ENCODE results near the gene ADD3. TPM values are rescaled to one million over a fixed set of nuclear protein-coding genes. Genes with fewer than 3 reads are reported as not detected.
A peak's percentile ranks its signal among the peaks of the same experiment; 100 is the strongest.

ADD3 gene
- total and polyA plus RNA-seq, 9 donors = 65.3 to 110 (median 81.0) TPM

- intact Hi-C loops (cut with DNase I) = no loop called here
- Histone ChIP-seq H3K27ac (no peak overlapping the region), H3K4me3 (no peak overlapping the region), H3K9me3 (no peaks in the 10 kb centered on the region), H3K27me3 (no peaks in the 10 kb centered on the region), H3K36me3 (no peaks in the 10 kb centered on the region), H3K4me1 (ENCODE audit: insufficient read depth) (peaks cover 6% of the 10 kb centered on the region)
- no peak for TF ChIP-seq EP300 (IDR thresholded peaks at IDR 0.05)
- TF ChIP-seq POLR2A (IDR thresholded peaks at IDR 0.05) = no peak
- TF ChIP-seq CTCF (IDR thresholded peaks at IDR 0.05) = no peak
- DNase-seq = no peak
- 61 to 66% (median 64%) methylated on average over 9 of the region's 9 CpGs for WGBS, 3 donors
Measured at GRCh38 chr10:109974504-109975191, 33.1 kb upstream of the ADD3 start.

GRCh38 chr10:109975244-109976190 lies 32.3 kb upstream of the ADD3 start:
- TF ChIP-seq EP300 (IDR thresholded peaks at IDR 0.05) (no peak), POLR2A (IDR thresholded peaks at IDR 0.05) (no peak), CTCF (IDR thresholded peaks at IDR 0.05) (no peak)
- DNase-seq = no peak
- peak overlapping the region in 1 of 2 donors; percentile 6 for H3K27ac ChIP-seq
- peaks cover 5% of the 10 kb centered on the region for H3K4me1 ChIP-seq (ENCODE audit: insufficient read depth)
- intact Hi-C loops (cut with DNase I) = no loop called here
- no peaks in the 10 kb centered on the region for H3K27me3 ChIP-seq
- H3K9me3 ChIP-seq = no peaks in the 10 kb centered on the region
- H3K4me3 ChIP-seq = no peak overlapping the region
- WGBS, 3 donors = 87 to 94% (median 90%) methylated on average over 4 of the region's 4 CpGs
- H3K36me3 ChIP-seq = no peaks in the 10 kb centered on the region

GRCh38 chr10:109976681-109977080 lies 31.1 kb upstream of the ADD3 start:
- TF ChIP-seq POLR2A (IDR thresholded peaks at IDR 0.05) = no peak
- no peak for TF ChIP-seq CTCF (IDR thresholded peaks at IDR 0.05)
- no peak for TF ChIP-seq EP300 (IDR thresholded peaks at IDR 0.05)
- intact Hi-C loops (cut with DNase I) = no loop called here
- 83 to 86% (median 85%) methylated on average over 2 of the region's 2 CpGs for WGBS, 3 donors
- DNase-seq = no peak
- H3K27ac ChIP-seq = no peak overlapping the region
- H3K27me3 ChIP-seq = no peaks in the 10 kb centered on the region
- no peak overlapping the region for H3K4me3 ChIP-seq
- no peaks in the 10 kb centered on the region for H3K36me3 ChIP-seq
- no peaks in the 10 kb centered on the region for H3K9me3 ChIP-seq
- H3K4me1 ChIP-seq (ENCODE audit: insufficient read depth) = peaks cover 9% of the 10 kb centered on the region

- Histone ChIP-seq H3K4me3 (no peak overlapping the region), H3K27ac (no peak overlapping the region), H3K36me3 (no peaks in the 10 kb centered on the region), H3K27me3 (no peaks in the 10 kb centered on the region), H3K9me3 (no peaks in the 10 kb centered on the region), H3K4me1 (ENCODE audit: insufficient read depth) (peaks cover 7% of the 10 kb centered on the region)
- TF ChIP-seq POLR2A (IDR thresholded peaks at IDR 0.05) = no peak
- TF ChIP-seq CTCF (IDR thresholded peaks at IDR 0.05) = no peak
- TF ChIP-seq EP300 (IDR thresholded peaks at IDR 0.05) = no peak
- WGBS, 3 donors = 68 to 82% (median 75%) methylated on average over 6 of the region's 6 CpGs
- no peak for DNase-seq
- intact Hi-C loops (cut with DNase I) = no loop called here
Measured at GRCh38 chr10:109977382-109977806, 30.4 kb upstream of the ADD3 start.

Measured in ovary (tissue), 9 donors.